DOHH2 (cell line): ENCODE data around the gene ZMIZ1.

Experiments
- EZH2phosphoT487 ChIP-seq: fragments of 200-600 bp; sonication (generic); IDR thresholded peaks from 2 replicates; pipeline ENCODE4 v1.6.1; 2017; ENCODE audit warnings: borderline replicate concordance, mild to moderate bottlenecking, antibody characterized with exemption, low read length, moderate library complexity, mixed read lengths
- TF ChIP-seq, protein P1 (sequence below): fragments of 200-600 bp; sonication (generic); IDR thresholded peaks from one replicate; pipeline ENCODE4 v1.5.1; 2014; ENCODE audit warnings: antibody characterized with exemption, mild to moderate bottlenecking, low read depth, low read length; ENCODE audit not compliant: poor library complexity, severe bottlenecking

GRCh38 chr10:79044036-79044632, 24.6 kb upstream of the ZMIZ1 start:
- TF ChIP-seq, protein P1, sequence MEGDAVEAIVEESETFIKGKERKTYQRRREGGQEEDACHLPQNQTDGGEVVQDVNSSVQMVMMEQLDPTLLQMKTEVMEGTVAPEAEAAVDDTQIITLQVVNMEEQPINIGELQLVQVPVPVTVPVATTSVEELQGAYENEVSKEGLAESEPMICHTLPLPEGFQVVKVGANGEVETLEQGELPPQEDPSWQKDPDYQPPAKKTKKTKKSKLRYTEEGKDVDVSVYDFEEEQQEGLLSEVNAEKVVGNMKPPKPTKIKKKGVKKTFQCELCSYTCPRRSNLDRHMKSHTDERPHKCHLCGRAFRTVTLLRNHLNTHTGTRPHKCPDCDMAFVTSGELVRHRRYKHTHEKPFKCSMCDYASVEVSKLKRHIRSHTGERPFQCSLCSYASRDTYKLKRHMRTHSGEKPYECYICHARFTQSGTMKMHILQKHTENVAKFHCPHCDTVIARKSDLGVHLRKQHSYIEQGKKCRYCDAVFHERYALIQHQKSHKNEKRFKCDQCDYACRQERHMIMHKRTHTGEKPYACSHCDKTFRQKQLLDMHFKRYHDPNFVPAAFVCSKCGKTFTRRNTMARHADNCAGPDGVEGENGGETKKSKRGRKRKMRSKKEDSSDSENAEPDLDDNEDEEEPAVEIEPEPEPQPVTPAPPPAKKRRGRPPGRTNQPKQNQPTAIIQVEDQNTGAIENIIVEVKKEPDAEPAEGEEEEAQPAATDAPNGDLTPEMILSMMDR, result no peak
- TF ChIP-seq EZH2phosphoT487, result no peak
